Stimulated activated effector memory CD8-positive, alpha-beta T cell treated with anti-CD3 and anti-CD28 coated beads, Interleukin-12 subunit alpha, Interleukin-12 subunit beta, amount 100 ng/mL, for 72 hours (primary cell): ENCODE data around the gene ADO.
A peak's percentile ranks its signal among the peaks of the same experiment; 100 is the strongest.

Experiments used
- ATAC-seq: fragments of 150-1000 bp; cut with Tn5 transposase; 2 replicates; pipeline ENCODE4 v1.10.0; 2021
- DNase-seq, 2 donors: peaks; one replicate each; pipeline ENCODE4 v3.0.0; 2021 to 2022; ENCODE audit warnings: low spot score in 2 of 2
- H3K27ac Mint-ChIP-seq: one replicate; pipeline ENCODE4 v1.8.0; 2022; ENCODE audit warnings: mild to moderate bottlenecking, mixed read lengths
- H3K36me3 Mint-ChIP-seq: one replicate; pipeline ENCODE4 v1.8.0; 2022; ENCODE audit warnings: mild to moderate bottlenecking, mixed read lengths
- H3K4me1 Mint-ChIP-seq: one replicate; pipeline ENCODE4 v1.8.0; 2022; ENCODE audit warnings: mixed read lengths
- H3K4me3 Mint-ChIP-seq: one replicate; pipeline ENCODE4 v1.8.0; 2022; ENCODE audit warnings: mild to moderate bottlenecking, mixed read lengths
- H3K9me3 Mint-ChIP-seq: one replicate; pipeline ENCODE4 v1.8.0; 2022; ENCODE audit warnings: mixed read lengths

The ADO gene

GRCh38 chr10:62819141-62819920, 14.8 kb downstream of the ADO start:
- Mint-ChIP-seq H3K4me1 (peaks cover 26% of the 10 kb centered on the region), H3K9me3 (no peaks in the 10 kb centered on the region), H3K27ac (no peak overlapping the region), H3K36me3 (peaks cover 42% of the 10 kb centered on the region), H3K4me3 (peak overlapping the region; percentile 97)
- no peak for DNase-seq
- ATAC-seq: no peak

- Mint-ChIP-seq H3K36me3 (peaks cover 29% of the 10 kb centered on the region), H3K27ac (no peak overlapping the region), H3K4me1 (peaks cover 23% of the 10 kb centered on the region), H3K9me3 (no peaks in the 10 kb centered on the region), H3K4me3 (no peak overlapping the region)
- no peak for ATAC-seq
- no peak for DNase-seq
Observed at GRCh38 chr10:62820586-62820985, 16.1 kb downstream of the ADO start.

- DNase-seq (no peak), ATAC-seq (no peak)
- Mint-ChIP-seq H3K4me1 (no peaks in the 10 kb centered on the region), H3K4me3 (no peak overlapping the region), H3K27ac (no peak overlapping the region), H3K9me3 (no peaks in the 10 kb centered on the region), H3K36me3 (no peaks in the 10 kb centered on the region)
Observed at GRCh38 chr10:62826273-62826672, 21.8 kb downstream of the ADO start.

- Mint-ChIP-seq H3K36me3 (no peaks in the 10 kb centered on the region), H3K4me3 (no peak overlapping the region), H3K4me1 (no peaks in the 10 kb centered on the region), H3K27ac (no peak overlapping the region), H3K9me3 (no peaks in the 10 kb centered on the region)
- no peak for ATAC-seq
- no peak for DNase-seq
Observed at GRCh38 chr10:62829622-62830021, 25.1 kb downstream of the ADO start.

- no peak for DNase-seq
- Mint-ChIP-seq H3K9me3 (no peaks in the 10 kb centered on the region), H3K4me1 (no peaks in the 10 kb centered on the region), H3K27ac (no peak overlapping the region), H3K4me3 (no peak overlapping the region), H3K36me3 (no peaks in the 10 kb centered on the region)
- no peak for ATAC-seq
Observed at GRCh38 chr10:62830679-62831078, 26.2 kb downstream of the ADO start.

- no peak for DNase-seq
- Mint-ChIP-seq H3K36me3 (no peaks in the 10 kb centered on the region), H3K9me3 (no peaks in the 10 kb centered on the region), H3K4me3 (no peak overlapping the region), H3K4me1 (no peaks in the 10 kb centered on the region), H3K27ac (no peak overlapping the region)
- ATAC-seq: no peak
Observed at GRCh38 chr10:62831346-62831745, 26.8 kb downstream of the ADO start.

- peak; percentile 34 for ATAC-seq
Observed at GRCh38 chr10:62839590-62839989, 35.1 kb downstream of the ADO start.

GRCh38 chr10:62842983-62843382, 38.5 kb downstream of the ADO start:
- Mint-ChIP-seq H3K4me3 (no peak overlapping the region), H3K36me3 (no peaks in the 10 kb centered on the region), H3K4me1 (peaks cover 10% of the 10 kb centered on the region), H3K9me3 (peaks cover 4% of the 10 kb centered on the region), H3K27ac (no peak overlapping the region)
- DNase-seq (peak in 1 of 2 donors; percentile 30), ATAC-seq (no peak)

More at GRCh38 chr10:62839590-62839989, 35.1 kb downstream of the ADO start:
- Mint-ChIP-seq H3K36me3 (no peaks in the 10 kb centered on the region), H3K4me3 (no peak overlapping the region), H3K9me3 (no peaks in the 10 kb centered on the region), H3K4me1 (peaks cover 1% of the 10 kb centered on the region), H3K27ac (no peak overlapping the region)
- DNase-seq: no peak

- ATAC-seq: peak; percentile 40
Observed at GRCh38 chr10:62843600-62843999, 39.1 kb downstream of the ADO start.

GRCh38 chr10:62844280-62845011, 39.9 kb downstream of the ADO start:
- H3K9me3 Mint-ChIP-seq: peaks cover 11% of the 10 kb centered on the region
- peaks cover 10% of the 10 kb centered on the region for H3K4me1 Mint-ChIP-seq
- ATAC-seq (peak; percentile 36), DNase-seq (peak in 1 of 2 donors; percentile 40)
- no peak overlapping the region for H3K4me3 Mint-ChIP-seq
- H3K36me3 Mint-ChIP-seq: no peaks in the 10 kb centered on the region
- H3K27ac Mint-ChIP-seq: no peak overlapping the region

More at GRCh38 chr10:62843600-62843999, 39.1 kb downstream of the ADO start:
- no peaks in the 10 kb centered on the region for H3K36me3 Mint-ChIP-seq
- peaks cover 7% of the 10 kb centered on the region for H3K9me3 Mint-ChIP-seq
- DNase-seq: peak in 1 of 2 donors; percentile 17
- H3K4me3 Mint-ChIP-seq: no peak overlapping the region
- no peak overlapping the region for H3K27ac Mint-ChIP-seq
- peaks cover 10% of the 10 kb centered on the region for H3K4me1 Mint-ChIP-seq

- ATAC-seq: no peak
Observed at GRCh38 chr10:62847433-62847832, 42.9 kb downstream of the ADO start.

GRCh38 chr10:62850646-62851045, 46.1 kb downstream of the ADO start:
- peaks cover 14% of the 10 kb centered on the region for H3K36me3 Mint-ChIP-seq
- no peak overlapping the region for H3K4me3 Mint-ChIP-seq
- no peak for DNase-seq
- ATAC-seq: no peak
- peaks cover 48% of the 10 kb centered on the region for H3K4me1 Mint-ChIP-seq
- H3K9me3 Mint-ChIP-seq: peaks cover 12% of the 10 kb centered on the region
- no peak overlapping the region for H3K27ac Mint-ChIP-seq

More at GRCh38 chr10:62847433-62847832, 42.9 kb downstream of the ADO start:
- peaks cover 12% of the 10 kb centered on the region for H3K9me3 Mint-ChIP-seq
- DNase-seq: no peak
- H3K27ac Mint-ChIP-seq: no peak overlapping the region
- H3K4me3 Mint-ChIP-seq: no peak overlapping the region
- H3K4me1 Mint-ChIP-seq: peaks cover 29% of the 10 kb centered on the region
- no peaks in the 10 kb centered on the region for H3K36me3 Mint-ChIP-seq

- H3K4me1 Mint-ChIP-seq: peaks cover 52% of the 10 kb centered on the region
Observed at GRCh38 chr10:62851442-62851841, 46.9 kb downstream of the ADO start.

GRCh38 chr10:62852961-62853702, 48.6 kb downstream of the ADO start:
- Mint-ChIP-seq H3K4me1 (peaks cover 63% of the 10 kb centered on the region), H3K4me3 (peak overlapping the region; percentile 60), H3K36me3 (peaks cover 19% of the 10 kb centered on the region), H3K27ac (peak overlapping the region; percentile 88), H3K9me3 (peaks cover 8% of the 10 kb centered on the region)
- DNase-seq: peak in 1 of 2 donors; percentile 80
- peak; percentile 71 for ATAC-seq

More at GRCh38 chr10:62851442-62851841, 46.9 kb downstream of the ADO start:
- Mint-ChIP-seq H3K36me3 (peaks cover 19% of the 10 kb centered on the region), H3K4me3 (peak overlapping the region; percentile 60), H3K9me3 (peaks cover 11% of the 10 kb centered on the region), H3K27ac (no peak overlapping the region)
- DNase-seq (peak in 1 of 2 donors; percentile 62), ATAC-seq (no peak)

GRCh38 chr10:62853710-62854109, 49.2 kb downstream of the ADO start:
- H3K36me3 Mint-ChIP-seq: peaks cover 19% of the 10 kb centered on the region
- peak overlapping the region; percentile 88 for H3K27ac Mint-ChIP-seq
- H3K4me3 Mint-ChIP-seq: peak overlapping the region; percentile 60
- peak; percentile 53 to 85 for DNase-seq
- peaks cover 3% of the 10 kb centered on the region for H3K9me3 Mint-ChIP-seq
- peak; percentile 67 for ATAC-seq
- peaks cover 63% of the 10 kb centered on the region for H3K4me1 Mint-ChIP-seq
